Testis (tissue), 3 donors: Measurements from ENCODE around the gene TMEM271. TPM values are rescaled to one million over a fixed set of nuclear protein-coding genes. Genes with fewer than 3 reads are reported as not detected.

Experiments
- DNase-seq: peaks from one replicate; pipeline ENCODE4 v3.0.0-alpha.2; 2019
- H3K27ac ChIP-seq, 2 donors: fragments of 200-600 bp; sonication (generic); one replicate each; pipeline ENCODE4 v1.5.1; 2019
- H3K27me3 ChIP-seq: fragments of 200-600 bp; sonication (generic); one replicate; pipeline ENCODE4 v1.5.1; 2019
- H3K36me3 ChIP-seq: fragments of 200-600 bp; sonication (generic); one replicate; pipeline ENCODE4 v1.5.1; 2017; ENCODE audit warnings: low read depth; ENCODE audit errors: missing control alignments
- H3K4me1 ChIP-seq: fragments of 200-600 bp; sonication (generic); one replicate; pipeline ENCODE4 v1.5.1; 2019
- H3K4me3 ChIP-seq, 2 donors: fragments of 200-600 bp; sonication (generic); one replicate each; pipeline ENCODE4 v1.5.1; 2017 to 2019
- H3K9me3 ChIP-seq: fragments of 200-600 bp; sonication (generic); one replicate; pipeline ENCODE4 v1.5.1; 2017
- CTCF ChIP-seq, 3 experiments: fragments of 450-650 bp in 2 of 3; fragments of 200-600 bp in 1 of 3; sonication (generic) in 1 of 3; IDR thresholded peaks; one replicate each; pipeline ENCODE4 v1.5.1; 2016 to 2019; ENCODE audit warnings: antibody characterized with exemption in 3 of 3, mild to moderate bottlenecking in 2 of 3, moderate library complexity in 1 of 3
- POLR2A ChIP-seq: fragments of 450-650 bp; IDR thresholded peaks from one replicate; pipeline ENCODE4 v1.6.1; 2017; ENCODE audit warnings: antibody characterized with exemption, mild to moderate bottlenecking, moderate library complexity
- WGBS, 2 donors: methylation state at CpG; one replicate each; pipeline ENCODE4 v1.1.5; 2018; 5-methylcytosine and 5-hydroxymethylcytosine counted together
- intact Hi-C: fragments of 100-400 bp; cut with DNase I; formaldehyde crosslinking; loops from one replicate; pipeline ENCODE4 v1.15.1; 2023; ENCODE audit warnings: low total_unique reads
- polyA plus RNA-seq: library from polyadenylated mRNA; stranded (reverse); fragments of 350-450 nt; fragmentation: Illumina TruSeq; extraction: RNeasy Lipid Tissue Mini Kit (QIAGEN cat#74804); gene quantifications from one replicate; pipeline ENCODE4 v1.2.3, GENCODE V29; 2014; ENCODE audit warnings: low read depth, low replicate concordance; ENCODE audit not compliant: insufficient read depth
- total RNA-seq, 2 donors: library from RNA; depleted of rRNA; stranded (reverse); fragments of >200 nt; gene quantifications; one replicate each; pipeline ENCODE4 v1.2.3, GENCODE V29; 2016

Gene TMEM271
- total and polyA plus RNA-seq, 3 donors from 2014 or later = 0.37 to 1.7 (median 1.7) TPM

- 69 to 83% methylated on average over 8 of the region's 8 CpGs for WGBS, 2 donors
- no peak overlapping the region for H3K27ac ChIP-seq
- H3K4me3 ChIP-seq = no peak overlapping the region
- H3K27me3 ChIP-seq = no peaks in the 10 kb centered on the region
- no peaks in the 10 kb centered on the region for H3K36me3 ChIP-seq
- no peak for DNase-seq
- TF ChIP-seq POLR2A = no peak
- TF ChIP-seq CTCF (IDR thresholded peaks at IDR 0.05) = no peak
- H3K9me3 ChIP-seq = no peaks in the 10 kb centered on the region
- intact Hi-C loops = no loop called here
- H3K4me1 ChIP-seq = no peaks in the 10 kb centered on the region
These were observed 33.4 kb upstream of the TMEM271 start for GRCh38 chr4:609400-610050.

- TF ChIP-seq POLR2A = no peak
- no peak for TF ChIP-seq CTCF (IDR thresholded peaks at IDR 0.05)
- intact Hi-C loops = no loop called here
- DNase-seq = no peak
- Histone ChIP-seq H3K4me3 (no peak overlapping the region), H3K36me3 (no peaks in the 10 kb centered on the region), H3K4me1 (no peaks in the 10 kb centered on the region), H3K9me3 (no peaks in the 10 kb centered on the region), H3K27ac (no peak overlapping the region), H3K27me3 (no peaks in the 10 kb centered on the region)
- 57% methylated on average over 7 of the region's 7 CpGs for WGBS, 2 donors
These were observed 32.1 kb upstream of the TMEM271 start for GRCh38 chr4:608236-608635.

GRCh38 chr4:605702-606425, 29.8 kb upstream of the TMEM271 start:
- Histone ChIP-seq H3K27ac (no peak overlapping the region), H3K27me3 (no peaks in the 10 kb centered on the region), H3K36me3 (no peaks in the 10 kb centered on the region), H3K4me1 (no peaks in the 10 kb centered on the region), H3K4me3 (no peak overlapping the region), H3K9me3 (no peaks in the 10 kb centered on the region)
- 89 to 91% methylated on average over 17 of the region's 17 CpGs for WGBS, 2 donors
- no peak for DNase-seq
- TF ChIP-seq CTCF (IDR thresholded peaks at IDR 0.05) = no peak
- no peak for TF ChIP-seq POLR2A
- intact Hi-C loops = no loop called here

GRCh38 chr4:604131-604530, 28.0 kb upstream of the TMEM271 start:
- H3K27me3 ChIP-seq = no peaks in the 10 kb centered on the region
- no peaks in the 10 kb centered on the region for H3K9me3 ChIP-seq
- no peak overlapping the region for H3K27ac ChIP-seq
- intact Hi-C loops = no loop called here
- no peak for DNase-seq
- WGBS, 2 donors = 80 to 89% methylated on average over 3 of the region's 3 CpGs
- no peaks in the 10 kb centered on the region for H3K4me1 ChIP-seq
- no peak overlapping the region for H3K4me3 ChIP-seq
- TF ChIP-seq POLR2A (no peak), CTCF (IDR thresholded peaks at IDR 0.05) (no peak)
- no peaks in the 10 kb centered on the region for H3K36me3 ChIP-seq
